ENCODE data around the gene JMJD7. TPM values are rescaled to one million over a fixed set of nuclear protein-coding genes. Genes with fewer than 3 reads are reported as not detected.
A peak's percentile ranks its signal among the peaks of the same experiment; 100 is the strongest.

Gene JMJD7
- total RNA-seq, 6 experiments from 2014 or later: 6.0 to 8.6 (median 7.3) TPM

- peak in 2 of 3 donors; percentile 21 to 75 for DNase-seq
- intact Hi-C loops (cut with DNase I): no loop called here
- no peaks in the 10 kb centered on the region for H3K36me3 ChIP-seq
- 51% methylated on average over 5 of the region's 10 CpGs for WGBS (ENCODE audit: insufficient coverage, low coverage, low lambda C conversion rate, missing lambda C conversion rate)
- H3K4me3 ChIP-seq: no peak overlapping the region
- H3K27me3 ChIP-seq: no peaks in the 10 kb centered on the region
- H3K27ac ChIP-seq: no peak overlapping the region
- no peaks in the 10 kb centered on the region for H3K9me3 ChIP-seq
- no peak for TF ChIP-seq CTCF (IDR thresholded peaks at IDR 0.05)
- TF ChIP-seq POLR2A (IDR thresholded peaks at IDR 0.05): no peak
- ATAC-seq: peak; percentile 2 to 55 (median 38)
- peaks cover 0 to 51% (median 25%) of the 10 kb centered on the region in 4 donors for H3K4me1 ChIP-seq
Observed at GRCh38 chr15:41880156-41880877, 52.4 kb downstream of the JMJD7 start.

- no peaks in the 10 kb centered on the region for H3K36me3 ChIP-seq
- H3K4me1 ChIP-seq: peaks cover 0 to 52% (median 25%) of the 10 kb centered on the region in 4 donors
- peak overlapping the region in 1 of 3 donors; percentile 18 for H3K27ac ChIP-seq
- intact Hi-C loops (cut with DNase I): no loop called here
- no peak for ATAC-seq
- no peak overlapping the region for H3K4me3 ChIP-seq
- TF ChIP-seq CTCF (IDR thresholded peaks at IDR 0.05) (no peak), POLR2A (IDR thresholded peaks at IDR 0.05) (no peak)
- DNase-seq: no peak
- WGBS (ENCODE audit: insufficient coverage, low coverage, low lambda C conversion rate, missing lambda C conversion rate): 21% methylated on average over 3 of the region's 8 CpGs
- no peaks in the 10 kb centered on the region for H3K27me3 ChIP-seq
- no peaks in the 10 kb centered on the region for H3K9me3 ChIP-seq
Observed at GRCh38 chr15:41881086-41881485, 53.2 kb downstream of the JMJD7 start.

- 7% methylated on average over 7 of the region's 10 CpGs for WGBS (ENCODE audit: insufficient coverage, low coverage, low lambda C conversion rate, missing lambda C conversion rate)
- intact Hi-C loops (cut with DNase I): no loop called here
- H3K4me3 ChIP-seq: no peak overlapping the region
- H3K27ac ChIP-seq: peak overlapping the region in 1 of 3 donors; percentile 18
- H3K9me3 ChIP-seq: no peaks in the 10 kb centered on the region
- peak; percentile 39 to 80 (median 78) for DNase-seq
- no peaks in the 10 kb centered on the region for H3K36me3 ChIP-seq
- ATAC-seq: peak; percentile 26 to 54 (median 38)
- peaks cover 0 to 52% (median 25%) of the 10 kb centered on the region in 4 donors for H3K4me1 ChIP-seq
- TF ChIP-seq POLR2A (IDR thresholded peaks at IDR 0.05) (no peak), CTCF (IDR thresholded peaks at IDR 0.05) (no peak)
- no peaks in the 10 kb centered on the region for H3K27me3 ChIP-seq
Observed at GRCh38 chr15:41881550-41881919, 53.6 kb downstream of the JMJD7 start.

GRCh38 chr15:41881920-41882688, 54.2 kb downstream of the JMJD7 start:
- TF ChIP-seq CTCF (IDR thresholded peaks at IDR 0.05) (no peak), POLR2A (IDR thresholded peaks at IDR 0.05) (no peak)
- Histone ChIP-seq H3K4me1 (peaks cover 0 to 52% (median 25%) of the 10 kb centered on the region in 4 donors), H3K27ac (peak overlapping the region in 1 of 3 donors; percentile 69), H3K4me3 (no peak overlapping the region), H3K36me3 (no peaks in the 10 kb centered on the region), H3K9me3 (no peaks in the 10 kb centered on the region), H3K27me3 (no peaks in the 10 kb centered on the region)
- intact Hi-C loops (cut with DNase I): no loop called here
- no peak for ATAC-seq
- no peak for DNase-seq
- WGBS (ENCODE audit: insufficient coverage, low coverage, low lambda C conversion rate, missing lambda C conversion rate): 30% methylated on average over 19 of the region's 81 CpGs
